DMS153 (cell line): ENCODE measurements around the gene ABI3.
"Not testable (repeated sequence)": the region's sequence is repeated elsewhere in the genome, so short reads cannot be mapped to it uniquely, and the experiment has no call there.

ENCODE experiments used
- DNase-seq: peaks from one replicate; lab custom pipeline; 2025; lab: John Stamatoyannopoulos, UW

The ABI3 gene

GRCh38 chr17:49252148-49252695, 41.7 kb downstream of the ABI3 start:
- no peak for DNase-seq

DNA sequence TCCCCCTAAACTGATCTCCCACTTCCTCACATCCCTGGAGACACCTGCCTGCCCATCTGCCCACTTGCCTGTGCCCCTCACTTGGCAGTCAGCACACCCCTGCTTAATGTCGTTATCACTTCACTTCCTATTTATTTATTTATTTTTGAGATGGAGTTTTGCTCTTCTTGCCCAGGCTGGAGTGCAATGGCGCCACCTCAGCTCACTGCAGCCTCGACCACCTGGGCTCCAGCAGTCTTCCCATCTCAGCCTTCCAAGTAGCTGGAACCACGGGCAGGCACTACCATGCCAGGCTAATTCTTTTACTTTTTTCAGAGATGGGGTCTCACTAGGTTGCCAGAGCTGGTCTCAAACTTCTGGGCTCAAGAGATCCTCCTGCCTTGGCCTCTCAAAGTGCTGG, 43.6 kb downstream of the ABI3 start:
- no peak for DNase-seq

GRCh38 chr17:49255125-49255524, 44.6 kb downstream of the ABI3 start:
- no peak for DNase-seq

- no peak for DNase-seq
Observed at GRCh38 chr17:49258394-49258793, 47.9 kb downstream of the ABI3 start.

DNA sequence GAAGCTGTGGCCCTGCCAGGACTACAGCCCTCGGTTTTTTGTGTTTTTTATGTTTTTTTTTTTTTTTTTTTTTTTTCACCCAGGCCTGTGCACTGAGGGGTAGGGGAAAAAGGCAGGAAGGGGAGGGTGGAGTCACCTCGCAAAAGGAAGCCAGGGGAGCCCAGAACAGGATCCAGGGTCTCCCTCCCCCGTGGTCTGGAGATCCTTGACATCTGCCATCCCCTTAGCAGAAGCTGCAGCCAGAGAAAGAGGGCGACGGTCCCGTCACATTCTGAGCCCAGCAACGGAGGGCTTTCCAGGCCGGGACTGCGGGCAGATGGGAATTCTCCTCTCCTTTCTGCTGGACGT, 49.1 kb downstream of the ABI3 start:
- no peak for DNase-seq

- DNase-seq, result peak; percentile 2
Observed at GRCh38 chr17:49260011-49260816, 49.7 kb downstream of the ABI3 start.

- no peak for DNase-seq
Observed at GRCh38 chr17:49260817-49261291, 50.3 kb downstream of the ABI3 start.

DNA sequence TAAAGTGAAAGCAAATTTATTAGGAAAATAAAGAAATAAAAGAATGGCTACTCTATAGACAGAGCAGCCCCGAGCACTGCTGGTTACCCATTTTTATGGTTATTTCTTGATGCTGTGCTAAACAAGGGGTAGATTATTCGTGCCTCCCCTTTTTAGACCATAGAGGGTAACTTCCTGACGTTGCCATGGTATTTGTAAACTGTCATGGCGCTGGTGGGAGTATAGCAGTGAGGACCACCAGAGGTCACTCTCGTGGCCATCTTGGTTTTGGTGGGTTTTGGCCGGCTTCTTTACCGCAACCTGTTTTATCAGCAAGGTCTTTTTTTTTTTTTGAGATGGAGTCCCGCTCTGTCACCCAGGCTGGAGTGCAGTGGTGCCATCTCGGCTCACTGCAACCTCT, 51.0 kb downstream of the ABI3 start:
- DNase-seq, result not testable (repeated sequence)

GRCh38 chr17:49266233-49266632, 55.7 kb downstream of the ABI3 start:
- DNase-seq, result no peak

- no peak for DNase-seq
Observed at GRCh38 chr17:49267912-49268311, 57.4 kb downstream of the ABI3 start.

- DNase-seq, result no peak
Observed at GRCh38 chr17:49269356-49269755, 58.8 kb downstream of the ABI3 start.
